ENCODE data around the gene KIAA1671. TPM values are rescaled to one million over a fixed set of nuclear protein-coding genes. Genes with fewer than 3 reads are reported as not detected.

The KIAA1671 gene
- total RNA-seq, 4 donors from 2014 or later: 83.1 to 162 (median 105) TPM

- H3K9me3 ChIP-seq: no peaks in the 10 kb centered on the region
- TF ChIP-seq EP300 (IDR thresholded peaks at IDR 0.05; ENCODE audit: low read depth) (no peak), POLR2A (IDR thresholded peaks at IDR 0.05) (no peak), CTCF (IDR thresholded peaks at IDR 0.05) (peak in 2 of 5 experiments; percentile 5 to 18)
- H3K4me1 ChIP-seq: peaks cover 3 to 43% (median 27%) of the 10 kb centered on the region in 4 donors
- H3K4me3 ChIP-seq: no peak overlapping the region
- no peaks in the 10 kb centered on the region for H3K36me3 ChIP-seq
- peak; percentile 61 for DNase-seq
- WGBS, 2 donors (ENCODE audit: low coverage in 1 of 2): 27 to 53% methylated on average over 4 to 11 of the region's 11 CpGs
- intact Hi-C loops (cut with DNase I; ENCODE audit: low total_unique reads) (no loop called here), in situ Hi-C loops (cut with MboI; ENCODE audit: low pct_ligation_motif_present in 1 of 4, low pct_unique_long_range_greater_than_20kb in 1 of 4, low sequenced_read_pairs in 3 of 4) (loop anchor here in 1 of 4 donors (25.0 kb wide), 1 partner anchor 265 kb away; the partner anchor contains the start of gene PIWIL3)
- H3K27ac ChIP-seq: peak overlapping the region; percentile 75 to 81 (median 78)
- no peaks in the 10 kb centered on the region for H3K27me3 ChIP-seq
Observed at GRCh38 chr22:25027043-25027906, 74.8 kb downstream of the KIAA1671 start.

DNA sequence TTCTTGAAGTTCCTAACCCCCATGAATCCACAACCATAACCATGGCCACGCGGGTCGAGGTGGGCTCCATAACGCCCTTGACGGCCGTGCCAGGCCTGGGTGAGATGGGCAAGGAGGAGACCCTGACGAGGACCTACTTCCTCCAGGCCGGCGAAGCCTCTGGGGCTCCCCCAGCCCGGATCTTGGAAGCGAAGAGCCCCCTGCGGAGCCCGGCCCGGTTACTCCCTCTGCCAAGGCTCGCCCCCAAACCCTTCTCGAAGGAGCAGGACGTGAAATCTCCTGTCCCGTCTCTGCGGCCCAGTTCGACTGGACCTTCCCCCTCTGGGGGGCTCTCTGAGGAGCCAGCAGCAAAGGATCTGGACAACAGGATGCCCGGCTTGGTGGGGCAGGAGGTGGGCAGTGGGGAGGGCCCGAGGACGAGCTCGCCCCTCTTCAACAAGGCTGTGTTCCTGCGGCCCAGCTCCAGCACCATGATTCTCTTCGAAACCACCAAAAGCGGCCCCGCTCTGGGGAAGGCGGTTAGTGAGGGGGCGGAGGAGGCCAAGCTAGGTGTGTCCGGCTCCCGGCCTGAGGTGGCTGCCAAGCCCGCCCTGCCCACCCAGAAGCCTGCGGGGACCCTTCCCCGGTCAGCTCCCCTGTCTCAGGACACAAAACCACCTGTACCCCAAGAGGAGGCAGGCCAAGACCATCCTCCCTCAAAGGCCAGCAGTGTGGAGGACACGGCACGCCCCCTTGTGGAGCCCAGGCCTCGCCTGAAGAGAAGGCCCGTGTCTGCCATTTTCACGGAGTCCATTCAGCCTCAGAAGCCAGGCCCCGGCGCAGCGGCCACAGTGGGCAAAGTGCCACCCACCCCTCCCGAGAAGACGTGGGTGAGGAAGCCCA lies 75.7 kb downstream of the KIAA1671 start:
- H3K9me3 ChIP-seq: no peaks in the 10 kb centered on the region
- in situ Hi-C loops (cut with MboI; ENCODE audit: low pct_ligation_motif_present in 1 of 4, low pct_unique_long_range_greater_than_20kb in 1 of 4, low sequenced_read_pairs in 3 of 4): loop anchor here in 1 of 4 donors (25.0 kb wide), 1 partner anchor 266 kb away; the partner anchor contains the start of gene PIWIL3
- 86 to 100% methylated on average over 5 to 45 of the region's 45 CpGs for WGBS, 2 donors (ENCODE audit: low coverage in 1 of 2)
- peak overlapping the region; percentile 75 to 81 (median 78) for H3K27ac ChIP-seq
- H3K27me3 ChIP-seq: no peaks in the 10 kb centered on the region
- no peaks in the 10 kb centered on the region for H3K36me3 ChIP-seq
- intact Hi-C loops (cut with DNase I; ENCODE audit: low total_unique reads): no loop called here
- peaks cover 3 to 42% (median 27%) of the 10 kb centered on the region in 4 donors for H3K4me1 ChIP-seq
- TF ChIP-seq POLR2AphosphoS5 (IDR thresholded peaks at IDR 0.05) (no peak), CTCF (IDR thresholded peaks at IDR 0.05) (peak; percentile 24 to 48 (median 34))
- DNase-seq: peak; percentile 52
- H3K4me3 ChIP-seq: no peak overlapping the region

GRCh38 chr22:25028841-25029141 lies 76.3 kb downstream of the KIAA1671 start:
- no peak overlapping the region for H3K4me3 ChIP-seq
- H3K27ac ChIP-seq: peak overlapping the region; percentile 75 to 81 (median 78)
- no peaks in the 10 kb centered on the region for H3K9me3 ChIP-seq
- no peak for DNase-seq
- H3K36me3 ChIP-seq: no peaks in the 10 kb centered on the region
- H3K4me1 ChIP-seq: peaks cover 3 to 42% (median 27%) of the 10 kb centered on the region in 4 donors
- in situ Hi-C loops (cut with MboI; ENCODE audit: low pct_ligation_motif_present in 1 of 4, low pct_unique_long_range_greater_than_20kb in 1 of 4, low sequenced_read_pairs in 3 of 4): loop anchor here in 1 of 4 donors (25.0 kb wide), 1 partner anchor 266 kb away; the partner anchor contains the start of gene PIWIL3
- TF ChIP-seq EP300 (IDR thresholded peaks at IDR 0.05; ENCODE audit: low read depth): no peak
- no peak for TF ChIP-seq POLR2AphosphoS5 (IDR thresholded peaks at IDR 0.05)
- no peak for TF ChIP-seq CTCF (IDR thresholded peaks at IDR 0.05)
- TF ChIP-seq POLR2A (IDR thresholded peaks at IDR 0.05): no peak
- 90 to 92% methylated on average over 6 to 9 of the region's 9 CpGs for WGBS, 2 donors (ENCODE audit: low coverage in 1 of 2)
- intact Hi-C loops (cut with DNase I; ENCODE audit: low total_unique reads): no loop called here
- H3K27me3 ChIP-seq: no peaks in the 10 kb centered on the region

- Histone ChIP-seq H3K4me1 (peaks cover 3 to 42% (median 27%) of the 10 kb centered on the region in 4 donors), H3K36me3 (no peaks in the 10 kb centered on the region), H3K27ac (peak overlapping the region in 2 of 4 donors; percentile 75 to 80), H3K9me3 (no peaks in the 10 kb centered on the region), H3K27me3 (no peaks in the 10 kb centered on the region), H3K4me3 (no peak overlapping the region)
- 92% methylated on average over 18 of the region's 18 CpGs; no CpG with 5 or more reads in 1 of the 2 donors for WGBS, 2 donors (ENCODE audit: low coverage in 1 of 2)
- no peak for DNase-seq
- in situ Hi-C loops (cut with MboI; ENCODE audit: low pct_ligation_motif_present in 1 of 4, low pct_unique_long_range_greater_than_20kb in 1 of 4, low sequenced_read_pairs in 3 of 4) (loop anchor here in 1 of 4 donors (25.0 kb wide), 1 partner anchor 267 kb away; the partner anchor contains the start of gene PIWIL3), intact Hi-C loops (cut with DNase I; ENCODE audit: low total_unique reads) (no loop called here)
- TF ChIP-seq POLR2A (IDR thresholded peaks at IDR 0.05) (no peak), CTCF (IDR thresholded peaks at IDR 0.05) (no peak), POLR2AphosphoS5 (IDR thresholded peaks at IDR 0.05) (no peak), EP300 (IDR thresholded peaks at IDR 0.05; ENCODE audit: low read depth) (no peak)
Observed at GRCh38 chr22:25029181-25029580, 76.7 kb downstream of the KIAA1671 start.

All from transverse colon (tissue), 4 donors.